Testis (tissue), 3 donors: Measurements from ENCODE around the gene TLE5. TPM values are rescaled to one million over a fixed set of nuclear protein-coding genes. Genes with fewer than 3 reads are reported as not detected.

Experiments
- DNase-seq: peaks from one replicate; pipeline ENCODE4 v3.0.0-alpha.2; 2019
- H3K27ac ChIP-seq, 2 donors: fragments of 200-600 bp; sonication (generic); one replicate each; pipeline ENCODE4 v1.5.1; 2019
- H3K27me3 ChIP-seq: fragments of 200-600 bp; sonication (generic); one replicate; pipeline ENCODE4 v1.5.1; 2019
- H3K36me3 ChIP-seq: fragments of 200-600 bp; sonication (generic); one replicate; pipeline ENCODE4 v1.5.1; 2017; ENCODE audit warnings: low read depth; ENCODE audit errors: missing control alignments
- H3K4me1 ChIP-seq: fragments of 200-600 bp; sonication (generic); one replicate; pipeline ENCODE4 v1.5.1; 2019
- H3K4me3 ChIP-seq, 2 donors: fragments of 200-600 bp; sonication (generic); one replicate each; pipeline ENCODE4 v1.5.1; 2017 to 2019
- H3K9me3 ChIP-seq: fragments of 200-600 bp; sonication (generic); one replicate; pipeline ENCODE4 v1.5.1; 2017
- POLR2A ChIP-seq: fragments of 450-650 bp; IDR thresholded peaks from one replicate; pipeline ENCODE4 v1.6.1; 2017; ENCODE audit warnings: antibody characterized with exemption, mild to moderate bottlenecking, moderate library complexity
- WGBS, 2 donors: methylation state at CpG; one replicate each; pipeline ENCODE4 v1.1.5; 2018; 5-methylcytosine and 5-hydroxymethylcytosine counted together
- intact Hi-C: fragments of 100-400 bp; cut with DNase I; formaldehyde crosslinking; loops from one replicate; pipeline ENCODE4 v1.15.1; 2023; ENCODE audit warnings: low total_unique reads
- polyA plus RNA-seq: library from polyadenylated mRNA; stranded (reverse); fragments of 350-450 nt; fragmentation: Illumina TruSeq; extraction: RNeasy Lipid Tissue Mini Kit (QIAGEN cat#74804); gene quantifications from one replicate; pipeline ENCODE4 v1.2.3, GENCODE V29; 2014; ENCODE audit warnings: low read depth, low replicate concordance; ENCODE audit not compliant: insufficient read depth
- total RNA-seq, 2 donors: library from RNA; depleted of rRNA; stranded (reverse); fragments of >200 nt; gene quantifications; one replicate each; pipeline ENCODE4 v1.2.3, GENCODE V29; 2016
- TF ChIP-seq, protein P1 (sequence below), 3 experiments: fragments of 450-650 bp in 2 of 3; fragments of 200-600 bp in 1 of 3; sonication (generic) in 1 of 3; IDR thresholded peaks; one replicate each; pipeline ENCODE4 v1.5.1; 2016 to 2019; ENCODE audit warnings: antibody characterized with exemption in 3 of 3, mild to moderate bottlenecking in 2 of 3, moderate library complexity in 1 of 3

TLE5 gene
- total and polyA plus RNA-seq, 3 donors from 2014 or later: 314 to 539 (median 354) TPM

- H3K36me3 ChIP-seq: no peaks in the 10 kb centered on the region
- H3K9me3 ChIP-seq: no peaks in the 10 kb centered on the region
- no peak for DNase-seq
- H3K4me3 ChIP-seq: no peak overlapping the region
- TF ChIP-seq, protein P1, sequence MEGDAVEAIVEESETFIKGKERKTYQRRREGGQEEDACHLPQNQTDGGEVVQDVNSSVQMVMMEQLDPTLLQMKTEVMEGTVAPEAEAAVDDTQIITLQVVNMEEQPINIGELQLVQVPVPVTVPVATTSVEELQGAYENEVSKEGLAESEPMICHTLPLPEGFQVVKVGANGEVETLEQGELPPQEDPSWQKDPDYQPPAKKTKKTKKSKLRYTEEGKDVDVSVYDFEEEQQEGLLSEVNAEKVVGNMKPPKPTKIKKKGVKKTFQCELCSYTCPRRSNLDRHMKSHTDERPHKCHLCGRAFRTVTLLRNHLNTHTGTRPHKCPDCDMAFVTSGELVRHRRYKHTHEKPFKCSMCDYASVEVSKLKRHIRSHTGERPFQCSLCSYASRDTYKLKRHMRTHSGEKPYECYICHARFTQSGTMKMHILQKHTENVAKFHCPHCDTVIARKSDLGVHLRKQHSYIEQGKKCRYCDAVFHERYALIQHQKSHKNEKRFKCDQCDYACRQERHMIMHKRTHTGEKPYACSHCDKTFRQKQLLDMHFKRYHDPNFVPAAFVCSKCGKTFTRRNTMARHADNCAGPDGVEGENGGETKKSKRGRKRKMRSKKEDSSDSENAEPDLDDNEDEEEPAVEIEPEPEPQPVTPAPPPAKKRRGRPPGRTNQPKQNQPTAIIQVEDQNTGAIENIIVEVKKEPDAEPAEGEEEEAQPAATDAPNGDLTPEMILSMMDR (IDR thresholded peaks at IDR 0.05): no peak
- no peak for TF ChIP-seq POLR2A
- peak overlapping the region; percentile 97 for H3K27ac ChIP-seq
- 72% methylated on average over 16 of the region's 16 CpGs for WGBS, 2 donors
- intact Hi-C loops: no loop called here
- H3K27me3 ChIP-seq: no peaks in the 10 kb centered on the region
- peaks cover 51% of the 10 kb centered on the region for H3K4me1 ChIP-seq
Observed at GRCh38 chr19:3059653-3060052, 2.6 kb downstream of the TLE5 start.

GRCh38 chr19:3058821-3059314, 3.4 kb downstream of the TLE5 start:
- Histone ChIP-seq H3K36me3 (no peaks in the 10 kb centered on the region), H3K27ac (peak overlapping the region; percentile 97), H3K4me3 (no peak overlapping the region), H3K4me1 (peaks cover 58% of the 10 kb centered on the region), H3K9me3 (no peaks in the 10 kb centered on the region), H3K27me3 (no peaks in the 10 kb centered on the region)
- WGBS, 2 donors: 79 to 82% methylated on average over 10 of the region's 10 CpGs
- no peak for TF ChIP-seq POLR2A
- TF ChIP-seq, protein P1 (IDR thresholded peaks at IDR 0.05): no peak
- no peak for DNase-seq
- intact Hi-C loops: no loop called here

DNA sequence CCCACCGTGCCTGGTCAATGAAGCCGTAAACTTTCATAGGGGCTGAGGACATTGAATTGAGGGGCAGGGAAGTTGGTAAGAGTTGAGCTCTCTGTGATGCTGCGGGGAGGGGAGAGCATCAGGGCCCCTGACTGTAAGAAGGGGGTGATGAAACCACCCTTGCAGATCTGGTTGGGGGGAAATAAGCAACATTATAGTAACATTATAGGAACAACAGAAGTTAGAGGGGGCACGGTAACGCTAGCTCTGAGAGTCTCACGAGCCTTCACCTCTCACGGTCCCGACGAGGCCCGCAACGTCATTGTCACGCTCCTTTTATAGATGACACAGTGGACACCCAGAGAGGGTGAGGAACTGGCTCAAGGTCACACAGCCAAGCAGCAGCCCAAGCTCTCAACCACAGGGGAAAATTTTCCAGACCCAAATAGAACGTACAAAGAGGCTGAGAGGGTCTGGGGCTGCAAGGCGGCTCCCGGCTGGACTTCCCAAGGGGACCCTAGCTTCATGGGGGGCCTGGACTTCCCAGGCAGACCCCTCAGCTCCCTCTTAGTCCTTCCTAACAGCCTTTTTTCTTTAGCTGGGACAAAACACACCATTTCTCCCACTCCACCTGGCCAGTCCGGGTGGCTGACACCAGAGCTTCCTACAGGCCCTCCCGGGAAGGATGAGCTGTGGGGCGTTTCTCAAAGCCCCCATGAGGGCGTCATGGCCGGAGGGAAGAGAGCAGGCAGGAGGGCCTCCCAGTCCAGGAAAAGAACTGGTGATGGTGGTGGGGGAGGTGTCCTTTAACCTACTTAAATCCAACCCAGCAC, 4.1 kb downstream of the TLE5 start:
- Histone ChIP-seq H3K4me1 (peaks cover 64% of the 10 kb centered on the region), H3K36me3 (no peaks in the 10 kb centered on the region), H3K4me3 (no peak overlapping the region), H3K9me3 (no peaks in the 10 kb centered on the region), H3K27ac (peak overlapping the region; percentile 97), H3K27me3 (no peaks in the 10 kb centered on the region)
- WGBS, 2 donors: 34 to 59% methylated on average over 17 to 20 of the region's 20 CpGs
- TF ChIP-seq, protein P1 (IDR thresholded peaks at IDR 0.05): no peak
- TF ChIP-seq POLR2A: no peak
- intact Hi-C loops: no loop called here
- peak; percentile 82 for DNase-seq

- peak; percentile 93 for DNase-seq
- peaks cover 60% of the 10 kb centered on the region for H3K4me1 ChIP-seq
- no peak for TF ChIP-seq POLR2A
- TF ChIP-seq, protein P1 (IDR thresholded peaks at IDR 0.05): peak in 1 of 3 experiments; percentile 8
- H3K27ac ChIP-seq: peak overlapping the region; percentile 97
- intact Hi-C loops: no loop called here
- H3K9me3 ChIP-seq: no peaks in the 10 kb centered on the region
- no peaks in the 10 kb centered on the region for H3K27me3 ChIP-seq
- 43 to 70% methylated on average over 16 to 26 of the region's 26 CpGs for WGBS, 2 donors
- no peak overlapping the region for H3K4me3 ChIP-seq
- H3K36me3 ChIP-seq: no peaks in the 10 kb centered on the region
Observed at GRCh38 chr19:3057275-3057714, 5.0 kb downstream of the TLE5 start.
